CD4-positive, alpha-beta T cell treated with Interleukin-12 subunit alpha and Interleukin-12 subunit beta, for 1 hour (primary cell): ENCODE results near the gene WDR62.
"Not testable (repeated sequence)": the region's sequence is repeated elsewhere in the genome, so short reads cannot be mapped to it uniquely, and the experiment has no call there.

ENCODE experiments used
- DNase-seq: peaks from one replicate; pipeline ENCODE4 v3.0.0-alpha.2; 2020

Gene WDR62

DNA sequence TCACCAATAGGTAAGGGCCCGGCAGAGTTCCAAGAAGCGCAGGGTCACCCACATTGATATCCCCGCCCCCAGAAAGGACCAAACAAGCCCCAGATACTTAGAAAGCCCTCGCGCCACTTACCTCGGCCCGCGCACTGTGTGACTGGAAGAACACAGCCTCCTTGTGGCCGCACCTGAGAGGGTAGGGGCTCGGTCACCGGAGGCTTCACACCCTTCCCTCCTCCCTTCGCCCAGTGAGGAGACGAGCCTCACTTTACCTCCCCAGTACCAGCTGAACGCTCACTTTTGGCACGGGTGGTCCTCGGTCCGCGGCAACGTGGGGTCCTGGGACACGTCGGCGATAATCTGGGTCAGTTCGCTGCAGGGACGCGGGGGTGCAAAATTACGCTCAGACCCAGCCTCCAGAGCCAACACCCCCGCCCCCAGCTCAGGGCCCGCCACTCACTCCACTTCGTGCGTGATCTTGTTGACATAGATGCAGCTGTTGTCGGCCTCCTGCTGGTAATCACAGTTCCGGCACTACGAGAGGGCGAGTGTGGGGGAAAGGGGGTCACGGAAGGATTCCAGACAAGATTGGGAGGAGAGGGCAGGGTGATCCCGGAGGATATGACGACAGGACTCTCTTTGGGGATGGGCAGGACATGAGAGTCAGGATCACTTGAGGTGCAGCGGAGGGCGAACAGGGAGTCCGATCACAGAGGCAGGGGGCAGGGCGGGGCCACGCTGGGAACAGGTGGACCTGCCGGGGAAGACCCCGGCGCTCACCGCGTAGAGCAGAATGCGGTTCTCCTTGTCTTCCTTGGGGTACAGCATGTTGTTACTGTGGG is 59.4 kb downstream of the WDR62 start:
- peak; percentile 23 for DNase-seq

DNA sequence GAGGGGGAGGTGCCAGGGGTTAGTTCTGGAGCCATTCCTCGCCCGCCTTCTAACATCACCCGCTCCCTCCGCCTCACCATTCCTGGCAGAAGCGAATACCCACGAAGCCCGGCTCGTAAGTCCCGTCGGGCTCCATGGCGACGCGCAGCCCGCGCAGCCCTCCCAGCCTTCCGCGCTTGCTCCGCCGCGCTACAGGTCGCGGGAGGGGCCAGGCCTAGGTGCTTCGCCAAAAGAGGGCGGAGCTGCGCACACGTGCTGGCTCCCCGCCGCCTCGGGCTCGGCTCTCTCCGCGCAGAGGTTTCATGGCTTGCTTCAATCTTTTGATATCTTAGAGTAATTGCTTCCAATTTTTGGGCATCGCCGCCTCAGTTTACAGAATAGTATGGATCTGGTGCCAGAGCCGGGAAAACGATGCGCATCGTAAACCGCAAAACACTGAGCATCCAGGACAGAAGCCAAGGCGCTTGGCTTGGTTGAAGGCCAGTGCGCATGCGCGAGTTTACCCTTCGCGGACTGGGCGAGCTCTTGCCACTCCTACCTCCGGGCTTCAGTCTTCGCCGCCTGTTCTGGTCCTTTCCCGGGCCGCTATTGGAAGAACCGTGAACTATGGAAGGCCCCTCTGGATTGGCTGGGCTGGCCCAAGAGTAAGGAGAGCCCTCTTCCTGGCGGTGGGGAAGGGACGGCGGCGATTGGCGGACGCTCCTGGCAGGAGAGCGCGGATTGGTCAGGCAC is 60.2 kb downstream of the WDR62 start, which contains the start of gene POLR2I:
POLR2I (minus strand) TSS at position 155 of the 732 bp plus-strand sequence; CDS start at position 136, 19 bp downstream.
- DNase-seq = peak; percentile 100

DNA sequence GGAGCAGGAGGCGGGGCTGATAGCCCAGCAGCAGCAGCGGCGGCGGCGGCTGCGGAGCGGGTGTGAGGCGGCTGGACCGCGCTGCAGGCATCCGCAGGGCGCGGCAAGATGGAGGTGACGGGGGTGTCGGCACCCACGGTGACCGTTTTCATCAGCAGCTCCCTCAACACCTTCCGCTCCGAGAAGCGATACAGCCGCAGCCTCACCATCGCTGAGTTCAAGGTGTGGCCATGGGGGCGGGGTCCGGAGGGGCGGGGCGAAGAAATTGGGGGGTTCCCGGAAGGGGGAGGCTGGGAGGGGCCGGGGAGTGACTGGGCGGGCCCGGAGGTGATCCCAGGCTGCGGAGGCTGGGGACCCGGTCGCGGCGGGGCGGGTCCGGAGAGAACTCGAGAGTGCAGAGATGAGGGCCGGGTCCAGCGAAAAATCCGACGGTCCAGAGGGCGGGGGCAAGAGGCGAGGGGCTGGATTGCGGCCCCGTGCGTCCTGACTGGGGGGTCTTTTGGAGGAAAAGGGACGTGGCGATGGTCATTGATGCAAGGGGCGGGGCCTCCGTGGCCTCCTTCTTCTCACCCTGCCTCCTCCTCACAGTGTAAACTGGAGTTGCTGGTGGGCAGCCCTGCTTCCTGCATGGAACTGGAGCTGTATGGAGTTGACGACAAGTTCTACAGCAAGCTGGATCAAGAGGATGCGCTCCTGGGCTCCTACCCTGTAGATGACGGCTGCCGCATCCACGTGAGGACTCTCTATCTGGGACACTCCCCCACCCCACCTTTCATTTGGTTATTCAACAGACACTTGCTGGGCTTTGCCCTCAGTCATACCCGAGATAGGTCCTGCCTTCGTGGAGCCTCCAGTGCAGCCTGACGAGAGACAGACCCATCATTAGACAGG is 61.0 kb downstream of the WDR62 start, which contains the start of gene TBCB:
TBCB (plus strand) TSS at position 16 of the 891 bp plus-strand sequence; CDS start at position 109, 93 bp downstream.
- peak; percentile 91 for DNase-seq

DNA sequence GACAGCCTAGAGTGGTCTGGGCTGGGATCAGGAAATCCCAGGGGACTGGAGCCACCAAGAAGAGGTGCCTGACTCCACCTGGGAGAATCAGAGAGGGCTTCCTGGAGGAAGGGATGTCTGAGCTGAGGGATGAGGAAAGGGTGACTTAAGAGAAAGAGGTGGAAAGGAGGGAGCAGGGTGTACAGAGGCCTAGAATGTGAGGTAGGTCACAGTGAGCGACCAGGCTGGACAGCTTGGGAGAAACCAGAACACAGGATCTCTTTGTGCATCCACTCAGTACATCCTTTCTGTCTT is 61.6 kb downstream of the WDR62 start:
- DNase-seq = no peak

DNA sequence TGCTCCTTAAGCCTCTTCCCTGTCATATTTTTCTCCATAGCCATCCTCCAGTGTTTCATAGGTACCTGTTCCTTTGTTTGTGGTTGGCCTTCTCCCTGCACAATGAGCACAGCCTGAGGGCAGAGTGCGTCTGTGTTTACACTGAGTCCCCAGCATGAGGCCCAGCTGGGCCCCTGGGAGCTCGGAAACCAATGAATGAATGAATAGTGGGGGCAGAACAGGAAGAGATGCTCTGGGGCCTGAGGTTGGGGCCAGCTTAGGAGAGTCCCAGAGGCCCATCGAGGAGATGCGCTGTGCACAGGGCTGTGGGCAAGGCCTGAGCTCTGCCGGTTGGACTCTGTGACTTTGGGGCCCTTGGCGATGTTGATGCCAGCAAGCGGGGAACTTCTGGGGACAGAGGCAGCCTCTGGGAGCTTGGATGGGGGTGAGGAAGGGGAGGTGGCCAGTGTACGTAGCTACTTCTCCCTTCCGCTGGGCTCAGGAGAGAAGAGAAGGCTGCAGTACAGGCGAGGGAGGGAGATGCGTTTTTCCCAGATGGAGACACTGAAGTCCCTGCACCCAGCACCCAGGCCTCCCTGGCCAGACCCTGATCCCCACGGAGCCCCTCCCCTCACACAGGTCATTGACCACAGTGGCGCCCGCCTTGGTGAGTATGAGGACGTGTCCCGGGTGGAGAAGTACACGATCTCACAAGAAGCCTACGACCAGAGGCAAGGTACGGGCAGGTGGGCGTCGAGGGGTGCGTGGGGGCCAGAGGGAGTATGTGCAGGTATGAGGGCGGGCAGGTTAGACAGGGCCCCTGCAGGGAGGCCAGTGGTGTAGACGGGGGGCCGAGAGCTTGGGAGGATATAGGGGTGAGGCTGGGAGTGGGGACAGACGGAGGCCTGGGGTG is 65.6 kb downstream of the WDR62 start:
- DNase-seq = no peak

DNA sequence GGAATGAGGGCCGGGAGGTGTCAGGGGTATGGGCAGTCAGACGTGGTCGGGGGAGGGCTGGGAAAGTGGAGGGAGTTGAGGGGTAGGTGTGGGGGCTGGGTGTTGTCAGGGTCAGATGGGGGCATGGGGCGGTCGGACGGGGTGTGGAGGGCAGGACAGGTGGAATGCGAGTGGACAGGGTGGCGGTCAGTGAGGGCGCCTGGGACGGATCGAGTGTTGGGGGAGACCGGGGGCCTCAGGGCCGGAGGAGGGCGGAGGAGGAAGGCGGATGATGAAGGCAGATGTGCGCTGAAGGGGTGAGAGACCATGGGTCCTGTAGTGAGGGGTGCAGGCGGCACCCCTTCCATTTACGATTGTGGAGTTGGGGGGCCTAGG is 66.3 kb downstream of the WDR62 start:
- DNase-seq = no peak

DNA sequence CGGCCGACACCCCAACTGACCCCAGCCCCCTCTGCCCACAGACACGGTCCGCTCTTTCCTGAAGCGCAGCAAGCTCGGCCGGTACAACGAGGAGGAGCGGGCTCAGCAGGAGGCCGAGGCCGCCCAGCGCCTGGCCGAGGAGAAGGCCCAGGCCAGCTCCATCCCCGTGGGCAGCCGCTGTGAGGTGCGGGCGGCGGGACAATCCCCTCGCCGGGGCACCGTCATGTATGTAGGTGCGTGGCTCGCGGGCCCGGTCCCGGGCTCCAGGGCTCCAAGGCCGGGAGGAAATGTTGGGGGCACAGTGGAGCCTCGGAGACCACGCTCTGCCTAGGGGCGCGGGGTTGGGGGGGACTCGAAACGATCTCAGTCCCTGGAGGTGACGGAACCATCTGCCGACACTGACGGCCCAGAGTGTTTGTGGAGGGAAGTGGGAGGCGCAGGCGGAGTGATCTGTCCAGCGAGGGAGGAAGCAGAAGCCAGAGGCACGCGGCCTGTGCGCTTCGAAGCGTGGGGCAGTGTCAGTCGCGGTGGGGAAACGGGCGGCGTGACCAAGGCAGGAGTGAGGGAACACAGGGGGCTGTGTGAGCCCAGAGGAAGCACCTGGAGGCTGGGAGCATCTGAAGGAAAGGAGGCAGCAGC is 66.9 kb downstream of the WDR62 start:
- DNase-seq = no peak

DNA sequence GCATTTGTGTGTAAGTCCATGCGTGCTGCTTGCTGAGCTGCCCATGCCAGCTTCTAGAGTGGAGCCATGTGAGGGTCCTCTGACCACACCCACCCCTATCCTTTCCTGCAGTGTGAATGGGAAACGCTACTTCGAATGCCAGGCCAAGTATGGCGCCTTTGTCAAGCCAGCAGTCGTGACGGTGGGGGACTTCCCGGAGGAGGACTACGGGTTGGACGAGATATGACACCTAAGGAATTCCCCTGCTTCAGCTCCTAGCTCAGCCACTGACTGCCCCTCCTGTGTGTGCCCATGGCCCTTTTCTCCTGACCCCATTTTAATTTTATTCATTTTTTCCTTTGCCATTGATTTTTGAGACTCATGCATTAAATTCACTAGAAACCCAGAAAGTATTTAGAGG is 70.9 kb downstream of the WDR62 start:
- no peak for DNase-seq

DNA sequence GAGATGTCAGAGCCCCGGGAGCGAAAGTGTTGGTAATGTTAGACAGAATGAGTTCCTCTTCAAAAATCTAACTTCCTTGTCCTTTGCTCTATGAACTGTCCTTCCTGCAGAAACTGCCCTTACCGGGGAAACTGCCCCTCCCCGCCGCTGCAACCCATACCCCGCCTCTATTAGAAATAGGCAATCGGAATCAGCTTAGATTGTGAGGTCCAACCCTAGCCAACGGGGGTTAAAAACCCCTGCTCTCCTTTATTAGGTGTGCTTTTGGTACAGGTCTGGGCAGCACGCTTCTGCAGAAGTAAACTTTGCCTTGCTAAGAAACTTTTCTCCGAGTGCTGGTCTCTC is 73.7 kb downstream of the WDR62 start:
- no peak for DNase-seq

DNA sequence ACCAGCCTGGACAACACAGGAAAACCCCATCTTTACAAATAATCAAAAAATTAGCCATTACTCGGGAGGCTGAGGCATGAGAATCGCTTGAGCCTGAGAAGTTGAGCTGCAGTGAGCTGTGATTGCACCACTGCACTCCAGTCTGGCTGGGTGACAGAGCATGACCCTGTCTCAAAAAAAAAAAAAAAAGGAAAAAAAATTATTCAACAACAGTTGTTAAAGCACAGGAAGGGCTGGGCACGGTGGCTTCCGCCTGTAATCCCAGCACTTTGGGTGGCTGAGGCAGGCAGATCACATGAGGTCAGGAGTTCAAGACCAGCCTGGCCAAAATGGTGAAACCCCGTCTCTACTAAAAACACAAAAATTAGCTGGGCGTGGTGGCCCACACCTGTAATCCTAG is 76.5 kb downstream of the WDR62 start:
- peak; percentile 32 for DNase-seq

DNA sequence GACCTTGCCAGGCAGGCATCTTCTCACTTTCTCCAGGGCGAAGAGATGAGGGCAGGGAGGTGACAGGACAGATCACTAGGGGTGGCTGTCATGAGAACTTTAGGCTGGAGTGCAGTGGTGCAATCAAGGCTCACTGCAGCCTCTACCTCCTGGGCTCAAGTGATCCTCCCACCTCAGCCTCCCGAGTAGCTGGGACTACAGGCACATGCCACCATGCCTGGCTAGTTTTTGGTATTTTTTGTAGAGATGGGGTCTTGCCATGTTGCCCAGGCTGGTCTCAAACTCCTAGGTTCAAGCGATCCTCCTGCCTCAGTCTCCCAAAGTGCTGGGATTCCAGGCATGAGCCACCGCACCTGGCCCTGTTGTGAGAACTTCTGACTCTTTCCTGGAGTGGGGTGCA is 80.2 kb downstream of the WDR62 start:
- not testable (repeated sequence) for DNase-seq

DNA sequence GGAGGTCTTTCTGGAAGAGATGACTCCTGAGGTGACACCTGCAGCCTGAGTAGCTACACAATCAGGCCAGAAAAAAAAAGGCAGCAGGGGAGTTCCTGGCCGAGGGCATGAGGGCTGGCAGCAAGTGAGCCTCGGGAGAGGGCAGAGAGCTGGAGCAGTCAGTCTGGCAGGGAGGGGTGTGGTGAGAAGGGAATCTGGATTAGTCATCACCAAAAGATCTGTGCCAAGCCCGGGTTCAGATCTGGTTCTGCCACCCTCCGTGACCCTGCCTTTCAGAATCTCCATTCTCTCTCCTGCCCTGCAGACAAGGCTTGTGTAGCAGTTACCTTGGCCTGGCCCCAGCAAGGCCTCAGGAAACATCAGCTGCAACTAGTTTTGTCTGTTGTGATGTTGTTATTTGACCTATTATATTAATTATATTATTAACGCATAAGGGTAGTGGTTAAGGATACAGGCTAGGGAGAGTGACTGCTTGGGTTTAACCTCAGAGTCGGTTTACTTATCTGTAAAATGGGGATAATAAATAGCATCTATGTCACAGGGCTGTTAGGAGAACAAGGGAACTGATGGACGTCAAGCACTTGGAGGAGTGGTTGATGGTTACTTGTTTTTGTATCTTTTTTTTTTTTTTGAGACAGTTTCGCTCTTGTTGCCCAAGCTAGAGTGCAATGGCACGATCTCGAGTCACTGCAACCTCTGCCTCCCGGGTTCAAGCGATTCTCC is 82.4 kb downstream of the WDR62 start:
- DNase-seq = no peak

DNA sequence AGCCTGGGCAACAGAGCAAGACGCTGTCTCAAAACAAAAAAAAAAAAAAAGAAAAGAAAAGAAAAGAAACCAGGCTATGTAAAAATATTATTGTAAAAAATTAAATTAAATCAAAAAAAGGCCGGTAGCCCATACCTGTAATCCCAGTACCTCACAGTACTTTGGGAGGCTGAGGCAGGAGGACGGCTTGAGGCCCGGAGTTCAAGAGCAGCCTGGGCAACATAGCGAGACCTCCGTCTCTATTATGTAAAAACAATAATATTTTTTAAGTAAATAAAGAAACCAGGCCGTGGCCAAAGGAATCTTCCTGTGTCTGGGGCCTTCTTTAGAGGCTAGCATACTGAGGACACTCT is 84.4 kb downstream of the WDR62 start:
- no peak for DNase-seq

DNA sequence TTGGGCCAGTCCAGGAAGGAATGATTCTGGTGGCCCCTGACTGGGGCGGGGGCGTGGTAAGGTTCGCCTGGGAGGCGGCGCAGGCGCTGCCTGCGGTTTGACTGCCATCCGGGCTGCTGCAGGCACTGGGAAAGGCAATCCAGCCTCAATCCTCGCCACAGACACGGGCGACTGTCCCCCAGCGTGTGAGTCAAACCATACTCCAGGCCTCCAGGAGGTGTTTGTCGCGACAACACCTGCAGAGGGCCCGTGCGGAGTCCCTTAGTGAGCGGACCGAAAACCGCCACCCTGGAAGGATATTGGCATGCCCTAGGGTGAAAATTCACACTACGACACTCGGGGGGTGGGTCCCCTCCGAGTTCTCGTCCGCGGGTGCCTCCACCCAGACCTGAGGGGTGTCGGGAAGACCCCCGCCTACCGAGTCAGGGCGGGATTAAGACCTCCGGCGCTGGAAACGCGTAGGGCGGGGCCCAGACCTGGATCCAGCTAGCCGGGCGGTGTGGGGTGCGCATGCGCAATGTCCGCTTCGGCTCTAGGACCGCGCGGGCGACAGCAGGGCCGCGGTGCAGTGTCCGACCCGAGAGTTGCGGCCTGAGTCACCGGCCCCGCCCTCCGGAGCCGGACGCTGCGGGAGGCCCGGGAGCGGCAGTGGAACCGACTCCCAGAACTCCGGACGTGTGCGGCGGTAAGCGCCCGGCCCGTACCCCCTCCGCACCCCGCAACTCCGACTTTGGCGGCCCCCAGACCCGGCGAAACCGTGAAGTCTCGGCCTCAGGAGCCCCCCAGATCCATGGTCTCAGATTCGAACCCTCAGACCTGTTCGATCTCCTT is 85.0 kb downstream of the WDR62 start, which contains the start of gene CAPNS1:
CAPNS1 (plus strand) TSS at position 594 of the 831 bp plus-strand sequence. CDS start 946 bp downstream, outside the sequence.
- DNase-seq = peak; percentile 94

DNA sequence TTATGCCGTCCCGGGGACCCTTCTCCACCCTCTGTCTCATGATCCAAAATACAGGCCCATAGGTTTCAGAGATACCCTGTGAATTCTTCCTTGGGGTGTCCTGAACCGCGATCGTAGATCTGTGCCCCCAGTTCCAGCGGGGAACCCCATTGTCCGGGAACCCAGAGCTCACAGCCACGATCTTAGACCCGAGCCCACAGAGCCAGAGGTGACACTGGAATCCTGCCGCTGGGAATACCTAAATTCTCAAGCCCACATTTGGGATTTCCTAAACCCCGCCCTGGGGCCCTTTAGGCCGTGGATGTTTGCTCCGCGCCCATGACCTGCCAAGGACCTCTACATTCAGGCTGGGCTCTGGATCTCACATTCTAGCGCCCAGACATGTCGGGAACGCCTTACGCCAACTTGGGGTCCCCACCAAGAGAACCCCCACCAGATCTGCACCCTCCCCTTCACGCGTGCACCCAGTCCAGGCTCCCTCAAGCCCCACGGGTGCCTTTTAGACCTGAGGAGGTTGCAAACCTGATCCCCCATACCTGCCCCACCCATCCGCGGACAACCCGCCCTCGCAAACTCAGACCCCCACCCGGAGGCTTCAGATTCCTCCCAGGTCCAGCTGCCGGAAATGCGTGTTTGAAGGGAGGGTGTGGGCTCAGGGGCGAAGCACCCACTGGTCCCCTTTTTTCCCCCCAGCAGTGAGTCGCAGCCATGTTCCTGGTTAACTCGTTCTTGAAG is 85.8 kb downstream of the WDR62 start:
- no peak for DNase-seq

DNA sequence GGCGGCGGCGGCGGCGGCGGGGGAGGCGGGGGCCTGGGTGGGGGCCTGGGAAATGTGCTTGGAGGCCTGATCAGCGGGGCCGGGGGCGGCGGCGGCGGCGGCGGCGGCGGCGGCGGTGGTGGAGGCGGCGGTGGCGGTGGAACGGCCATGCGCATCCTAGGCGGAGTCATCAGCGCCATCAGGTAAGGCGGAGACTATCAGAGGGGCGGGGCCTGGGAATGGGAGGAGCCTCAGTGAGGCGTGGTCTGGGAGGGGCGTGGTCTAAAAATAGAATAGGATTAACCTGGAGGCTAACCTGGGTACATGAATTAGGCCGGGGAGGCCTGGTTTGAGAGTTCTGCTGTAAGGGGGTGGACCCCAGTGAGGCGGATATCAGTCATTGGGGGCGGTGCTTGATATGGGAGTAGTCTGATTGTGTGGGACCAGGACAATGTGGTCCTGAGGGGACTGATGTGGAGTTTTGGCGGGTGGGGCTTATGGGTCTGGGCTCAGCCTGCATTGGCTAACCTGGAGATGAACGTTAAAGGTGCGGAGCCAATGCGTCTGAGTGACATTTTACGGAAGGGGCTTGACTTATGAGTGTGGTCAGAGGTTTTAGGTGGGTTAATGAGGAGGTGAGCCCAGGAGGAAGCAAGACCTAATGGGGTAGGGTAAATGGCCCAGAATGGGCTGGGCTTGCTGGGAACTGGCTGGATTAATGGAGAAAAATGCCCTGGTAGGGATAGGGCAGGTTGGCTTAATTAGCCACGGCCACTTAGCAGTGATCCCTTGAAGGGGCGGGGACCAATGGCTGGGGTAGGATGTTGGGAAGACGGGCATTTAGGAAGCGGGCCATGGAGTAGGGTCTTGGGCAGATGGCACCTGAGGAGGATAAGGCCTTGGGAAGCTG is 86.6 kb downstream of the WDR62 start:
- peak; percentile 93 for DNase-seq

DNA sequence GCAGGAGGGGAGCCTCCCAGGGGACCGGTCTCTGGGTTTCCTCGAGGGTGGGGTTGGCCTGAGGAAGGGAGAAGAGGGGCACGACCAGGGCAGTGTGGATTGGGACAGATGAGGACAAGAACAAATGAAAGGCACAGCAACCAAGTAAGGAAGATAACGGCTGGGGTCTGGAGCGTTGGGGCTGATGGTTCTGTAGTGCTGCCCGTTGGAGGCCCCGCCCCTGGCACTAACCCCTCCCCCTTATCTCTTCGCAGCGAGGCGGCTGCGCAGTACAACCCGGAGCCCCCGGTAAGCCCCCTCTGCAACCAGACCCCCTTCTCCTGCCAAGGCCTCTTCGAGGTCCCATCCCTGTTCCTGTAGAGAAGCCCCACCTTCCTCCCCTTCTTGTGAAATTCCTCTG is 87.3 kb downstream of the WDR62 start:
- no peak for DNase-seq

DNA sequence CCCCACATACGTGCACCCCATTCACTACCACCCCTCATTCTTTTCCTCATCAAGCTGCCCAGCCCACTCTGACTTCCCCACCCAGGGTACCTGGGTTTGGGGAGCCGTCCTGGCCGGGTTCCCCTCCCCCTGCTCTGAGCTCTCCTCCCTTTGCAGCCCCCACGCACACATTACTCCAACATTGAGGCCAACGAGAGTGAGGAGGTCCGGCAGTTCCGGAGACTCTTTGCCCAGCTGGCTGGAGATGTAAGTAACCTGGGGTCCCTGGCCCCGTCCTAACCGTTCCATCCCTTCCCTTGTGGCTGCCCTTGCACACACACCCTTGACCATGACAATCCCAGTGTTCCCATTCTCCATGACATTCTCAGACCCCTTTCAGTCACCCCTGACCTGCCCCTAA is 87.8 kb downstream of the WDR62 start:
- DNase-seq = no peak
